ENCODE results near the gene BEND7.
"Not testable (repeated sequence)": the region's sequence is repeated elsewhere in the genome, so short reads cannot be mapped to it uniquely, and the experiment has no call there.

The BEND7 gene, protein sequence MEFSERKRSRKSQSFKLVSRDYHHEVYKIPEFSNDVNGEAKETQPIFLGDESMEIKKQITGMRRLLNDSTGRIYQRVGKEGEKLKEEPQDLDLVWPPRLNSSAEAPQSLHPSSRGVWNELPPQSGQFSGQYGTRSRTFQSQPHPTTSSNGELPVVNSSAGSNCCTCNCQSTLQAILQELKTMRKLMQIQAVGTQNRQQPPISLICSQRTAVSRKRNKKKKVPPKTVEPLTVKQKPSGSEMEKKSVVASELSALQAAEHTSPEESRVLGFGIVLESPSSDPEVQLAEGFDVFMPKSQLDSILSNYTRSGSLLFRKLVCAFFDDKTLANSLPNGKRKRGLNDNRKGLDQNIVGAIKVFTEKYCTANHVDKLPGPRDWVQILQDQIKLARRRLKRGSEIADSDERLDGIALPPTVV

DNA sequence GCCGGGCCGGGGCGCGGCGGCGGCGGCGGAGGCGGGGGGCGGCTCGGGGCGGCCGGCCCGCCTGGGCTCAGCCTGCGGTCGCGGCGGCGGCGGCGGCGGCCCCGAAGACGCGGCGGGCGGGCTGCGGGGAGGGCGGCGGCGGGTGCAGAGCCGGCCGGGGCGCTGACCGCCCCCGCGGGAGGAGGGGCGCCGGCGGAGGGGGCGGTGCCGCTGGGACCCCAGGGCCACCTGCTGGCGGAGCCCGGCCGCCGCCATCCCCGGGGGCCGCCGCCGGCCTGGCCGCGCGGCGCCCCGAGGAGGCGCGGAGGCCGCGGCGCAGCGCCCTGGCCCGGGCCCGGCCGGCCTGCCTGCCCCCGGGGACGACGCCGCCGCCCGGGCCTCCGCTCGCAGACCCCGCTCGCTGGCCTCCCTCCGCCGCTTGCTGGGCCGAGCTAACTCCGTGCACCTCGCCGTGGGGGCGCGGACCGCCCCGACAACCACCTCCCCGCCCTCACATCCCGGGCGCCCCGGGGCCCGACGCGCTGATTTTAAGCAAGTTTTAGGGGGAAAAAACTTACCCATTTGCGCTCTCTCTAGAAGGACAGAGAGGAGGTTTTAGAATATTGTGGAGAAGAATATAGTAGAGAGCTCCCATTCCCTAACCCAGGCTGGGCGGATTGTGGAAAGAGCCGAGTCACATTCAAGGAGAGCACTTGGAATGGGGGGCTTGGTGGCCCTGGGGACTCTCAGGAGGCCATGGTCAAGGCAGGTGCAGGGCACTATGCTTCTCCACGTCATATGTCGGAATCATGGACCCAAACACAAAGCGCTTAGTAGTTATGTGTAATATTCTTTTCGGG, at the start of gene BEND7:
Gene BEND7, minus strand, starts transcription at position 140 of the 839 bp plus-strand sequence. CDS start 481 bp downstream, outside the sequence.
- peak in 1 of 2 experiments; percentile 46 for DNase-seq

DNA sequence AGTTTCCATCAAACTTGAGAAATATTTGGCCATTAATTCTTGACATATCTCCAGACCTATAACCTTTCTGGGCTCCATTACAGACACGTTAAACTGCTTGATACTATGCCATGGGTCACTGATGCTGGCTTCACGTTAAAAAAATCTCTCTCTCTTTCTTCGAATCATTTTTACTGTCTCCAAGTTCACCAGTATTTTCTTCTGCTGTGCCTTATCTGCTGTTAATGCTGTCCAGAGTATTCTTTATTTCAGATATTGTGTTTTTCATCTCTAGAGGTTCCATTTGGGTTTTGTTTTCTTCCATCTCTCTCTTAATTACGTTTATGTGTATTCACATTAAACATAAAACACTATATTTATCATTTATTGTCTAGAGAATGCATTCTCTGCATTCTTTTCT, 45.1 kb upstream of the BEND7 start:
- DNase-seq, result no peak

DNA sequence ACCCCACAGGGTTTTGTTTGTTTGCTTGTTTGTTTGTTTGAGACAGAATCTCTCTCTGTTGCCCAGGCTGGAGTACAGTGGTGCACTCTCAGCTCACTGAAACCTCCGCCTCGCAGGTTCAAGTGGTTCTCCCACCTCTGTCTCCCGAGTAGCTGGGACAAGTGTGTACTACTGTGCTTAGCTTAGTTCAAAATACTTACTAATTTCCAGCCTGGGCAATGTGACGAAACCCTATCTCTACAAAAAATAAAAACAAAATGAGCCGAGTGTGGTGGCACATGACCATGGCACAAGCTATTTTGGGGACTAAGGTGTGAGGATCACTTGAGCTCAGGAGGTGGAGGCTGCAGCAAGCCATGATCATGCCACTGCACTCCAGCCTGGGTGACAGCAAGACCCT, 42.7 kb upstream of the BEND7 start:
- DNase-seq, result no peak

DNA sequence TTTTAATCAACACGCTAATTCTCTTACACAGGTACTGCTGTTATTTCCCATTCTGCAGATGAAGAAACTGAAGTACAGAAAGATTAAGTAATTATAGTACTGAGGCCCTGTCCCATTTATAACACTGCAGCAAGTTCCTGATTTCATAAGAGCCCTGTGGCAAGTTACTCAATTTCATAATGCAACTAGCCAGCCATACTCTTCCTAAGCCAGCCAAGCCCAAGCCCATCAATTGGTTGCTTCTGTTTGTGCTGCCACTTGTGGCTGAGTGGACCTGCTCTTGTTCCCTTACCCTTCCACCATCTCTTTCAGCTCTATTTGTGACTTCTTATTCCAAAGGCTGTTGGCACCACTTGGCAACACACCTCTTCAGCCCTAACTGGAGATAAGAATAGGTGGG, 38.2 kb upstream of the BEND7 start:
- no peak for DNase-seq

DNA sequence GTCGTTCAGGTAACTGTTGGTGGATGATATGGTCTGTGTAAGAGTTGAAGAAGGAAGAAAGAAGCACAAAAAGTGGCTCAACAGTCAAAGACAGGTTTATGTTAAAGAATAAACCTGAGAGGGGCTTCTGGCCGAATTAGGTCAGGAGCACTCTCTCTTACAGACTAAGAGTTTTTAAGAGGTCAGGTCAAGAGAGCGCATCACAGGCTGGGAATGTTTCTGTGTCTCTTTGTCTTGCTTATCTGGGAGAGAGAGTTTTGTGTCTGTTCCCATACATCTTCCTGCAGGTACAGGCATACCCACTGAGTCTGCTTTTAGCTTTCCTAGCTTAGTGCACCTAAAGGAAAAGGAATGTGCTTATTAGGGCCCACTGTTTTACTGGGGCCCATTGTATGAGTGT, 35.8 kb upstream of the BEND7 start:
- DNase-seq, result no peak

DNA sequence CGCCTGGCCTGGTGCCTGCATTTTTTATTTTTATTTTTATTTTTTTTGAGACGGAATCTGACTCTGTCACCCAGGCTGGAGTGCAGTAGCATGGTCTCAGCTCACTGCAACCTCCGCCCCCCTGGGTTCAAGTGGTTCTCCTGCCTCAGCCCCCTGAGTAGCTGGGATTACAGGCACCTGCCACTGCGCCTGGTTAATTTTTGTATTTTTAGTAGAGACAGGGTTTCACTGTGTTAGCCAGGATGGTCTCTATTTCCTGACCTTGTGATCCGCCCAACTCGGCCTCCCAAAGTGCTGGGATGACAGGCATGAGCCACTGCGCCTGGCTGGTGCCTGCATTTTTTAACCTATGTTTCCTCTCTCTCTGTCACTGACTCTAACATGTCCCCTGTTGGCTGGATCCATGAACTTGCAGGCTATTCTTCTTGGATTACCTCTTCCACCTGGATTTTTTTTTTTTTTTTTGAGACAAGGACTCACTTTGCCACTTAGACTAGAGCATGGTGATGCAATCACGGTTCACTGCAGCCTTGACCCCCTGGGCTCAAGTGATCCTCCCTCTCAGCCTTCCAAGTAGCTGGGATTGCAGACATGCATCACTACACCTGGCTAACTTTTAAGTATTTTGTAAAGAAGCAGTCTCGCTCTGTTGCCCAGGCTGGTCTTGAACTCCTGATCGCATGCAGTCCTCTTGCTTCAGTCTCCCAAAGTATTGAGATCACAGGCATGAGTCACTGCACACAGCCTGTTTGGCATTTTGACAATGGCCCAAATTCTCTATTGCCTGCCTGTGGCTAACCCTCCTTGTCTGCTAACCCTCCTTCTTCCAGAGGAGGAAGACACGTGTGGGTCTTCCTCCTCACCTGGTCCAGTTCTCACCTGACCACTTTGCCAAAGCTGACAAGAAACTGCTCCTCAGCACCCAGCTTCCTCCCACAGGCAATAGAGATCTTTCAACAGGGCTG, 34.9 kb upstream of the BEND7 start:
- no peak for DNase-seq

DNA sequence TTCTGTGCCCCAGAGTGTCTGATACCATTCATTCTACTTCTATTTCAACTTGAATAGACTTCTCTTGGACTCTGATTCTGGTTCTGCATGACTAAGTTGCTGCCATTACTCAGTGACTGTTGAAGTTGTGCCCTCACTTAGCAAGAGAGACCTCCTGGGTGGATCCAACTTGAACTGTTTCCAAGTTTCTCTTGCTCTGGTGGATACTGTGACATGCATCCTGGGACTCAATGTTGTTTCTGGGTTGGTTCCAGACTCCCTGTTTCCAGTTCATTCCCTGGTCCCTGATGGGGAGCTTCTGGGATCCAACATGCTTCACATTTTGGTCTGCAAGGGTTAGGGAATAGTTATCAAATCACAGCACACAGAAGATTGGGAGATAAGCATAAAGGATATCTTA, 31.8 kb upstream of the BEND7 start:
- DNase-seq, result no peak

DNA sequence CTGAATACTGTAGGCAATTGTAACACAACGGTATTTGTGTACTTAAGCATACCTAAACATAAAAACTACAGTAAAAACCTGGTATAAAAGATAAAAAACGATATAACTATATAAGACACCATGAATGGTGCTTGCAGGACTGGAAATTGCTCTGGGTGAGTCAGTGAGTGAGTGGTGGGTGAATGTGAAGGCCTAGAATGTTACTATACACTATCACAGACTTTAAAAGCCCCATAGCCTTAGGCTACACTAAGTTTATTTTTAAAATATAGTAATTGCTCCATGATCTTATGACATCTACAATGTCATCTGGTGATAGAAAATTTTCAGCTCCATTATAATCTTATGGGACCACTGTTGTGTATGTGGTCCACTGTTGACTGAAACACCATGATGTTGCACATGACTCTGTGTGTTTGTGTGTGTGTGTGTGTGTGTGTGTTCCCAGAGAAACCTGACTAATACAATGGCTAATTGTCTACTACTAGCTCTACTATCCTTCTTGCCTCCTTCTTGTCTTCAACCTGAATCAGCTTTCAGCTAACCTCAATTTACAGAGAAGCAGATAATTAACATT, 30.4 kb upstream of the BEND7 start:
- DNase-seq, result no peak

DNA sequence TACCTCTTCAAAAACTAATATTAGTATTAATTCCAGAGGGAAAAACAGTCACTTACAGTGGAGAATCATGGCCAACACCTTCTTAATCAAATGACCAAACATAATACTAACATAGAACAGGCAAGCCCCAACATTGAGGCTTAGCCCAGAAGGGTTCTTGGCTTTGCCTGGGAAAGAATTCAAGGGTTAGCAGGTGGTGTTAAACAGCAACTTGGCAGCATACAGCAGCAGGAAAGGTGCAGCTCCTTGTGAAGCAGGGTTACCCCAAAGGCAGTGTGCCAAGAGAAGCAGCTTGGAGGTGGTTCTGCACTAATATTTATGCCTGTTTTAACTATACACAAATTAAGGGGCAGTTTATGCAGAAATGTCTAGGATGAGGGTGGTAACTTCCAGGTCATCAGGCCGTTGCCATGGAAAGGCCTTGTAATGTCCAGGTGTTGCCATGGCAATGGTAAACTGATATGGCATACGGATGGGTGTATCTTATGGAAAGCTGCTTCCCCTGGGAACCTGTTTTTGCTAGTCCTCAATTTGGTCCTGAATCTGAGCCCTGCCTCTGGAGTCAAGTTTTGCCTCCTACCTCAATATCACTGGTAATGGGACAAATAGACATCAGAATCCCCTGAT, 27.2 kb upstream of the BEND7 start:
- no peak for DNase-seq

DNA sequence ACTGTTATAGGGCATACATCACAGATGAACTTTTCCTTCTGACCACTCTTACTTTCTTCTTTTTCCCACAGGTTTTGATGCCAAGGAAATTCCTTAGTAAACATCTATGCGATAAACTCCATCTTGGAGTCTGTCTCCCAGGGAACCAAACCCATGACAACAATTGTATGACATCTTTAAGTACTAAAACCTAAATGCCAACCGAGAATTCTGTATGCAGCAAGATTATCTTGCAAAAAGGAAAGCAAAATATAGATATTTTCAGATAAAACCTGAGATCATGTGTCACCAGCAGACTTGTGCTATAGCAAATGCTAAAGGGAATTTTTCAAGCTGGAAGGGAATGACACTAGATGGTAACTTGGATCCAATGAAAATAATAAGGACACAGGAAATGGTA, 22.0 kb upstream of the BEND7 start:
- DNase-seq, result no peak

DNA sequence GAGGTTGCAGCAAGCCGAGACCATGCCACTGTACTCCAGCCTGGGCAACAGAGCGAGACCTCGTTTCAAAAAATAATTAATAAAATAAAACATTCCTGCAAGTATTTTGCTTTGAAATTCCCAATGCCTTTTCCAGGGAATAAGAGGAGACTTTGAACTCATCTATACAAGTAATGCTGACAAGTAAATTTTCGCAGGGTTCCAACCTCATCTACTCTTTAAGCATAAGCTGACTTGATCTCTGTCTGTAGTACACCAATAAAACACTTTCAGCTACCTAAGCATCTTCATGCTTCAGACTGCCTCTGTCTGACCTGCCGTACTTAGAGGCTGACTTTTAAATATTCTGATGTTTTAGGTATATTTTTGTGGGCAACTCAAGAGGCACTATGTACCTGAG, 13.7 kb upstream of the BEND7 start:
- no peak for DNase-seq

DNA sequence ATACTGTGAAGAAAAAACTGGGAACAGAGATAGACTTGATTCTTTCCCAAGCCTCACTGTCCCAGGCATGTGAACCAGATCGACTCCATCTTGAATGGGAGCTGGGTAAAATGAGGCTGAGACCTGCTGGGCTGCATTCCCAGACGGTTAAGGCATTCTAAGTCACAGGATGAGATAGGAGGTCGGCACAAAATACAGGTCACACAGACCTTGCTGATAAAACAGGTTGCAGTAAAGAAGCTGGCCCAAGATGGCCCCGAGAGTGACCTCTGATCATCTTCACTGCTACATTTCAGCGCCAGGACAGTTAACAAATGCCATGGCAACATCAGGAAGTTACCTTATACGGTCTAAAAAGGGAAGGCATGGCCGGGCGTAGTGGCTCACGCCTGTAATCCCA, 9.2 kb upstream of the BEND7 start:
- DNase-seq, result not testable (repeated sequence)

DNA sequence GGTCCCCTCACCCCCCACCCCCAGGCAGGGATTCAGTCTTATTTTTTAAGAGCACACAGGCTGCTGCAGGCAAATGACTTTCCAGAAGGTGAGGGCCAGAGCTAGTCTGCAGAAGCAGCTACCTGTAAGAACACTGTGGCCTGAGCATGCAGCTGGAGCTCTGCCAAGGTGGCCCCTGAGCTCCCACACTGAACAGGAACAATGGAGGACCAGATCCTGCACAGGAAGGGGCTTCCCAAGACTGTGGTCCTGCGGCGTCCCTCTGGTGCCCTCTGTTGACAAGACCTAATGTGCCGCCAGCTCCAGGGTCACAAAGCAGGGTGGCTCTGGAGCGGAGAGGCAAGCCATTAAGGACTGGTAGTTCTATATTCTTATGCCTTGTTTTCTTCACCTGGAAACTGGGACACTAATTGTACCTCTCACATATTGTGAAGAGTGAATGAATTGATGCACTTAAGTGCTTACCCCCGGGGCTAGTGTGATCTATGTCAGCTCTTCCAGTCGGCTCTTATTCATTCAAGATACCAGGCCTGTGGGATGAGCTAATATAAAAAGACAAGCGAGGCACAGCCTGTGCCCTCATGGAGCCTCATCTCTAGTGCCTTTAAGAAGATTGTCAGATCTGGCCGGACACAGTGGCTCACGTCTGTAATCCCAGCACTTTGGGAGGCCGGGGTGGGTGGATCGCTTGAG, 8.0 kb upstream of the BEND7 start:
- DNase-seq, result peak in 1 of 2 experiments; percentile 35

DNA sequence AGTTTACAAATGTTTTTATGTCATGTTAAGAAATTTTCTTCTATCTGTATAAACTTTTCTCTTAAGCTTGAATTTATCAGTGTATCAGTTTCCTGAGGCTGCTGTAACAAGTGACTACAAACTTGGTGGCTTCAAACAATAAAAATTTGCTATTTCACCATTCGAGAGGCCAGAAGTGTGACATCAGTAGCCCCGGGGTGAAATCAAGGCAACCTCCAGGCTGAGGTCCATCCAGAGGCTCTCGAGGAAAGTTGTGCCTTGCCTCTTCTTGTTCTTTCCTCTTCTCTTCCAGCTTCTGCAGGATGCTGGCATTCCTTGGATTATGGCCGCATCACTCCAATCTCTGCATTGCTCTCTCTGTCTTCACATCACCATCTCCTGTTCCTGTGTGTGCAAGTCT, 6.5 kb upstream of the BEND7 start:
- DNase-seq, result no peak

DNA sequence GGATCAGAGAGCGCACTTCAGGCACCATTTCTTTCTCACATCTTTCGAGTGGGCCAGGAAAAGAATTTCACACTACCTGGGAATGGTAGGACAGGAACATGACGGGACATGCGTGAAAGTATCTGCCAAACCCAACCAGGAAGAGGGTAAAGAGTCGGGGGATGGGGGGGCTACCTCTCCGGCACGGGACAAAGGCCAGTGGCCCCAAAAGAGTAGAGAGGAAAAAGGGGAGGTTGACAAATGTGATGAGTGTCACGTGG, 830 bp upstream of the BEND7 start:
- no peak for DNase-seq

DNA sequence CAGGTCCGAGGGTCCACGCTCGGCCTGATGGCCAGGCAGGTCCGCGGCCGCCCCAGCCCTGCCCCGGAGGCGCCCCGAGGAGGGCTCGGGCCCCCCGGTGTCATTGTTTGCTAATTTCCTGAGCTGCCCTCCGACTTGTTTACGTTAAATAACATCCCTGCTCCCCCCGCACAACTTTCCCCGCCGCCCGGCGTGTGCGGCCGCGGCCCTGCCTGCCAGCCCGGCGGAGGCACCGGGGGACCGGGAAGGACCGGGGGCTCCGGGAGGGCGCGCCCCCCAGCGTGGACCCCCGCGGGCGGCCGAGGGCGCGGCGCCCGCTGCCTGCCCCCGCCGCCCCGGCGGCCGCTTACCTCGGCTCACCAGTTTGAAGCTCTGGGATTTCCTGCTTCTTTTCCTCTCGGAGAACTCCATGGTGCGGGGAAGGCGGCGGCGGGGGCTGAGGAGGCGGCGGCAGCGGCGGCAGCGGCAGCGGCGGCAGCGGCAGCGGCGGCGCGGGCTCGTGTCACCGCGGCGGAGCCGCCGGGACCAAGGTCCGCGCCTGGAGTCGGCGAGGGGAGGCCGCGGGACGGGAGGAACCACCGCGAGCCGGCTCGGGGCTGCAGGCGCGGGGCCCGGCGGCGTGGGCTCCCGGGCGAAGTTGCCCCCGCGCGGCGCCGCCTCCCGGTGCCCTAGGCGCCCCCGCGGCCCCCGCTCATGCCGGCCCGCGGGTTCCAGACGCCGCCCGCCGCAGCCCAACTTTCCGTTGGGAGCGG, 515 bp downstream of the BEND7 start:
- DNase-seq, result no peak

DNA sequence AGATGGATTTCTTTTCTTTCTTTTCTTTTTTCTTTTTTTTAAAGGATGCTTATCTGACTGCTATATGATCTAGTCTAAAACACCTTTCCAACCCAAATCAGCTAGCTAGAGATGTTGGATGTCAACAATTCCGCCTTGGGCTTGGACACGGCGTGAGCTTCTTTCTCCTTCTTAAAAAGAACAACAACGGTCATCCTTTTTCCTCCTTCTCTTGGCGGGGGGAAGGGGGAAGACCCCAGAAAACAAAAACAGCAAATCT, 1.0 kb downstream of the BEND7 start:
- no peak for DNase-seq

DNA sequence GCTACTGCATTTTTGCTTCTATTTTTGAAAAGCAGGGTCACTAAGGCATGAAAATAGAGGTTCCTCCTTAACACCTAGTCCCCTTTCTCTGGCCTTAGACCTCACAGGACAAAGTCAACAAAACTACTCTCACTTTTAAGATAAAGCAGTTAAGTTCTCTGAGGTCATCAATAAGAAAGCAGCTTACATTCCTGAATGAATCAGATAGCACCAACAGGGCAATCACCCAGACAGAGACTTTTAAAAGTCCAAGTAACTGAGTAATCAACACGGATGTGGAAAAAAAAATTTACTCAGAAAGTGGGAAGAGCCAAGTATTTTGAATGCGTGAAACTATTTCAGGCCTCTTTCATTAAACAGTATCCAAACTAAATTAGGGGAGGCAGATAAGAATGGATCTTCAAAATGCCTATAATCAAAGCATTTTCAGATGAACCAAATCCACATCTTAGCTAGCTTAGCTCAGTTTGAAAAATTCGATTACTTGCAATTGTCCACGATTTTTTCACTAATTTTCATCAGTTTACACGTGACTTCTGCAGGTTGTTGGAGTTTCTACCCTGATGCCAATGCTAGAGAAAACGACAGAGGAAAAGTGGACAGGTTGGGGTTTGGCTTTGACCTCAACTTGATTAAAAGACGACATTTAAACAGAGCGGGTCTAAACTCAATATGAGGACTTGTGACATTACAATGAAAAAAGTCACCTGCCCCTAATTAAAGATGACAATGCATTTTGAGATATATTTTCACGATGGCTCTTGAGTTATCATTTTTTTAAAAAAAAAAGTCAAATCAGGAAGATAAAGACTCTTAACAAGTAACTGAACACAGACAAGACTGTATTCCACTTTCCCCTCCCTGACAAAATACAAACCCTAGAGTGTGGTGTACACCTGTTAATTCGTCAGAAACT, 1.6 kb downstream of the BEND7 start:
- DNase-seq, result no peak

DNA sequence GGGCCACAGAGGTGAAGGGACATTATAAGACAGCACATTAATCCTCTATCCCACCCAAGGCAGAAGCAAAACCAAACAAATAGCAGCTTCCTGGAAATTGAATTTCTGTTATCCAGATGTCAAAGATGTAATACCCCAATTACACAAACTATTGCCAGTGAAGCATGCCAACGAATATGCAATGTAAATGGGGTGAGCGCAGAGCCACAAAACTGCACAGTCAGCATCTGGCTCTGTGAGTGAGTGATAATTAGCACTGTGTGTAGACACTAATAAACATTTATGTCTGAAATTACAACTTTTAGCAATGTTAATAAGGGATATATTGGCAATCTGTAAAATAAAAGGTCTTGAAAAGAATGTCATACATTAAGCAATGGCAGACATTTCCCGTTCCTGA, 3.2 kb downstream of the BEND7 start:
- DNase-seq, result no peak

DNA sequence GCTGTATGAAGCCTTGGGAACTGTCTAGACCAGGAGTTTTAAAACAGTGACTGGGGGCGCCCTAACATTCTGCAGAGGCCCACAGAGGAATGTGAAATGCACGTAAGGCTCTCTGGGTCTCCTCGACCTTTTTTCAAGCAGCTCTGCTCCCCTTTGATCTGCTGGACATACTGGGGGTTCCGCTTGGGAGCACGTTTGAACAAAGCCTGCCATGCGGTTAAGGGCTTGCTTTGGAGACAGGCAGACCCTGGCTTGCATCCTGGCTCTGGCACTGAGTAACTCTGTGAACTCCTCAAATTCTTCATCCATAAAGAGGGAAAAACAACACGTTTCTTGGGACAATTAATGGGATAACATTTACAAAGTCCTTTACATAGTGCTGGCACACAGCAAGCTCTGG, 7.8 kb downstream of the BEND7 start:
- no peak for DNase-seq

Measured in NCI-H1930 (cell line).